Measurements from ENCODE around the gene BBLN.
A peak's percentile ranks its signal among the peaks of the same experiment; 100 is the strongest.
"Not testable (repeated sequence)": the region's sequence is repeated elsewhere in the genome, so short reads cannot be mapped to it uniquely, and the experiment has no call there.

BBLN gene

DNA sequence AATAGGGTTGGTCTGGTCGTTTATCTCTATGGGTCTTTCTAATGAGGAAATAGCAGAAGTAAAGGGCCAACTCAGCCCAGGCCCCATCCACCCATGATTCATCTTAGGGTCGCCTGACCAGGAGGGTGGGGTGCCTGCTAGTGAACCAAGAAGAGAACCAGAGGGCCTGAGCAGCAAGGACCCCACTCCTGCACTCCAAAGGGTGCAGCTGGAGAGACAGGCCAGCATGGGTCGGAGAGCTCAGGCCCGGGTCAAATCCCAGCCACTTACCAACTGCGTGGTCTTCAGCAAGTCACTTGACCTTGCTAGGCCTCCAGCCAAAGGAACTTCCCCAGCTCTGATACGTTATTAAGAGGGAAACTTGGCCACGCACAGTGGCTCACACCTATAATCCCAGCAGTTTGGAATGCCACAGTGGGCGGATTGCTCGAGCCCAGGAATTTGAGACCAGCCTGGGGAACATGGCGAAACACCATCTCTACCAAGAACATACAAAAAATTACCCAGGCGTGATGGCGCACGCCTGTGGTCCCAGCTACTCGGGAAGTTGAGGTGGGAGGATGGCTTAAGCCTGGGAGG lies 4.3 kb downstream of the BBLN start:
- DNase-seq = no peak

DNA sequence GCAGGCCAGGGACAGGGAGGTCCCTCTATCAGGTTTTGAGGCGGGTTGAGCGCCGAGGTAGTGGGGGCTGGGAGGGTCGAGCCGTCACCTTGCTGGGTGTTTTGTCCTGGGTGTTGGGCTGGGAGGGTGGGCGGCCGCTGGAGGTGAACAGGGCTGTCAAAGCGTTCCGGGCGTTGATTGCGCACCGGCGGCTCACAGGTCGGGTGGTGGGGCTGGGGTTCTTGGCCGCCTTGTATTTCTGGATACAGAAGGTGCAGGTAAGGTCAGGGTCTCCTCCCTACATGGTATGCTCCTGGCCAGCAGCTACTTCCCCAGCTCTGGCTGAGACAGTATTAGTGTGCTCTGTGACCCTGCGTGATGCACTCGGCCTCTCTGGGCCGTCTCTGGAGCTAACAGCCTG lies 6.1 kb downstream of the BBLN start:
- DNase-seq = no peak

DNA sequence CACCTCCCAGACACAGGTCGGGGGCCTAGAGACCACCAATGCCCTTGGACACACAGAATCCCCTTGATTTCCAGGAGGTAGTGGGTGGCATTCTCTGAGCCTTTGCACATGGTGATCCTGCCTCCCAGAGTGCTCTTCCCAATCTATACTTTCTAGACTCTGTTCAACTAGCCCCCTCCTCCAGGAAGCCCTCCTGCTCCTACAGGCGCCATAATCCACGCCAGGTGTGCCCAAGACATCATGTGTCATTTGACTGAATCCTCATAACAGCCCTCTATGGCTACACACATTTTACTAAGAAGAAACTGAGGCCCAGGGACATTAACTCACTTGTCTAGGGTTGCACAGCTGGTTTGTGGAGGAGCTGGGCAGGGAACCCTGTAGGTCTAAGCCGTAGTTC lies 7.1 kb downstream of the BBLN start:
- no peak for DNase-seq

DNA sequence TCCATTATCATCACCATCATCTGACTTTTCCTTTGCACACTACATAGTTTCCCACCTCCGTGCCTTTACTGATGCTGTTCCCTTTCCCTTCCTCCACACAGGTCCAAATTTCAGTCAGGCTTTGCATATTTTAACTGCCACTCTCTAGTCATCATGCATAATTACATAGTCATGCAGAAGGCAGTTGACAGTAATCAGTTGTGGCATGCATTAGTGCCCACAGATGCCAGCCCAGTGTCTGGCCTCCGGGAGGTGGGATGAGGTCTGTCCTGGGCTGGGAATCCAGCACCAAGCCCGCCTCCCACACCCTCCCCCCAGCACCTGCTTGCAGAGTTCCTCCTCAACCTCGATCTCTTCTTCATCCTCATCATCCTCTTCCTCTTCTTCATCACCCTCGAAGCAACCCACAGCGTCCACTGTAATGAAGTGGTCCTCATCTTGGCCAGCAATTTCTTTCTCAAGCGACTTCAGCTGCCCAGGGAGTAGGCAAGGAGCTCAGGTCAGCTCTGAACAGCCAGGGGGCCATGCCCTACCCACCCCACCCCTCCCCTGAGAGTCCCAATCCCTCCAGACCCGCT lies 8.8 kb downstream of the BBLN start:
- DNase-seq = no peak

DNA sequence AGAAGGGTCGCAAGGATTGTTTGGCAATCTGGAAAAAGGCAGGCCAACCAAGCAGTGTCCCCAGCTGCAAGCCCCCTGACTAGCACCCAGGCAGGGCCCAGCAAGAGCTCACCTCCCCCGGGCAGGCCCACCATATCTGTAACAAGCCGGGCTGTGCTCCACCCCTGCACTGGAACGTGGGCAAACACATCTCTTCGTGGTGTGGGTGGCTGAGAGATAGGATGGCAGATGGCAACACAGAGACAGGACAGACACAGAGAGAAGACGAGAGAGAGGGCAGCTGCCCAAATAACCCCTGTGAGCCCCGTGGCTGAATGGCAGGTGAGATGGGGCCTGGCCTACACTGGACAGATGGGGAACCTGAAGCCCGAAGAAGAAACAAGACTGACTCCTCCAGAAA lies 9.4 kb downstream of the BBLN start:
- no peak for DNase-seq

DNA sequence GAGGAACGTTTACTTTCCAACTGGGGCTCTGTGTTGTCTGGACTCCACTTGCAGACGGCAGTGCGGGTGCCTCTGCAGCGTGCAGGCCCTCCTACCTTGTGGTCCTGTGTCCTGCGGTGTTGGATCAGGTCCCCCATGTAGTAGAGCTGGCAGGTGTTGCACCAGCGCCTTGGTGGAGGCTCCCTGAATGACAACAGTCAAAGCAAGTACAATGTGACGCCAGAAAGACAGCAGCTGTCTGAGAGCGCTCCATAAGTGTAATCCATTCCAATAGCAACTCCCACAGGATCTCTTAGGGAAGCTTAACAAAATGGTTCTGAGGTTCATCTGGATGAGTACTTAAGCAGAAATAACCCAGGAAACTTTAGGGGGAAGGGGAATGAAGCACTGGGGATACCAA lies 9.9 kb downstream of the BBLN start:
- no peak for DNase-seq

DNA sequence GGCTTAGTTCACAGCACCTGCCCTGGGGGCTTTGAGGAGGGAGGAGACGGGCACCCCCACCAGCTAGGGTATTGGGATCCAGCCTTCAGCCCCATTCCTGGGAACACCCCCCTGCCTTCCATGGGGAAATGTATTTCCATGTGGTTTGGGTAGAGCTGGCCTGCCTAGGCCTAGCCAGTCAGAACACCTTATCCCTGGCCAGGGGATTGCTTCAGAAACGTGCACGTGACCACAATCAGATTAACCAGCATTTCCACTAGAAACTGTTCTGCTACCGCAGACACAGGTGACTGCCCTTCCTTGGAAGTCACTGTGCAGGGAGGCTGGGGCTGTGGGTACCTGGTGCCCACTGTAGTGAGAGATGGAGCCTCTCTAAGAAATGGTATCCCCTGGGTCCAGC lies 14.0 kb downstream of the BBLN start:
- DNase-seq = no peak

DNA sequence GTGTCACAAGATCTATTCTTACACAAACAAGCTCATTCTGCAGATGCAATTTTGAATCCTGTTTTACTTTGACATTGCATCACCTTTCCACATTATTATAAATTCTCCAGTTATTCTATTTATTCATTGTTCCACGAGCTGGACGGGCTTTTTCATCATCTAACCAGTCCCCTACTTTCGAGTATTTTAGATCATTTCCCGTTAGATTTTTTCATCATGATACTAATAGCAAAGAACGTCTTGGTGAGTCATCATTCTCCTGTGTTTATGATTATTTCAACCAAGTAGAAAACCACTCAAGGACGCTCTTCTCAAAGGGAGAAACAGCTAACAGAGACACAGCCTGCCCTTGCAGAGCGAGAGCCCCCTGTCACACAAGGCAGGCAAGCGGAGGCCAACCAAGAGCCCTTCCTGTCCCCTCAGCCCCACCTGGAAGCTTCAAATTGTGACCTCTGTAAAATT lies 15.1 kb downstream of the BBLN start:
- DNase-seq = no peak

DNA sequence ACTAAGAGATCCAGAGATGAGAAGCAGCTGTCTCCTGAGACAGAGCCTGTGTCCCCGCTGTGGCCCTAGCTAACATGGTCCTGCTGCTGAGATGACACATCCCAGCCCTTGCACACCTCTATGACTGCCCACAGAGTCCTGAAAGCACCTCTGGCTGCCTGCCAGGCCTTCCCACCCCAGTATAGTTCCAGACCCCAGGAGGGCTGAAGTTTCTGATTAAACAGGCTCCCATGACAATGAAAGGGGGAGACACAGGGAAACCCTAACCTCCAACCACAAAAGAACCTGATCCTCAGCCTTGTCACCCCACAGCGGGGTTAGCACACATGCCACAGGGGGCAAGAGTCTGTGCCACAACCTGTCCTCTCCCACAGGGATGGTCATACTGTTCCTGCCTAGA lies 15.7 kb downstream of the BBLN start:
- DNase-seq = no peak

DNA sequence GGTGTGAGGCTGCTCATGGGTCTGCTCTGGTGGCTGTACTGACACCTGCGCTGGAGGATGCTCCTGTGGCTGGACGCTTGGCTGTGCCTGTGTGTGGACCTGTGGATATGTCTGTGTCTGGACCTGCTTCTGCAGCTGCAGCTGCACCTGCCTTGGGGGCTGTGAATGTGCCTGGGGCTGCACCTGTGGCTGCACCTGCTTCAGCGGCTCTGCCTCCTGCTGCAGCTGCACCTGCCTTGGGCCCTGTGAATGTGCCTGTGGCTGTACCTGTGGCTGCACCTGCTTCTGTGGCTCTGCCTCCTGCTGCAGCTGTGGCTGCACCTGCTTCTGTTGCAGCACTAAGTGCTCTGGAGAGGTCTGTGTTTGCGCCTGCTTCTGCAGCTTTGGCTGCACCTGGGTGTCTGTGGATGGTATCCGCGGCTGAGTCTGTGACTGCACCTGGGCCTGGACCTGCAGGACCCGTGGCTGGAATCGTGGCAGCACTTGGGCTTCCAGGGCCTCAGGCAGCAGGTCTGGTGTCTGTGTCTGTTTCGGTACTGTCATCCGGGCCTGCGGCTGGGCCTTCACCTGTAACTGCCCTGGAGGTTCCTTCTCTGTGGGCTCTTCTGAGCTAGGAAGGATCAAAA lies 18.9 kb downstream of the BBLN start:
- DNase-seq = no peak

DNA sequence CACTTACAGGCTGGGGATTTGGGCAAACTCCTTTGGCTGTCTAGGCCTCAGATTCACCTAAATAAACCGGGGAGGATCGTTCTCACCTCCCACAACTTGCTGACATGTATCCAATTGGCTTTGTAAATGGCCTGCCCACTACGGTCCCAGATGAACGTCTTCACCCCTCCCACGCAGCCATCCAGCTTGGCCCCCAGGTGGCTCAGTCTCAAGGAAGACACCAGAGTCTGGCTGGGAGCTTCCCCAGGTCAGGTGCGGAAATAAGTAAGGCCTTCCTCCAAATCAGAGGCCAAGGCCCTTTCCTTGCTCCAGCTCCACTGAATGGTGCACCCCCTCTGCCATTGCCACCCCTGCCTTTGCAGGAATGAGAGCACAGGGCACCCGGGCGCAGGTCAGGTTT lies 19.9 kb downstream of the BBLN start:
- no peak for DNase-seq

DNA sequence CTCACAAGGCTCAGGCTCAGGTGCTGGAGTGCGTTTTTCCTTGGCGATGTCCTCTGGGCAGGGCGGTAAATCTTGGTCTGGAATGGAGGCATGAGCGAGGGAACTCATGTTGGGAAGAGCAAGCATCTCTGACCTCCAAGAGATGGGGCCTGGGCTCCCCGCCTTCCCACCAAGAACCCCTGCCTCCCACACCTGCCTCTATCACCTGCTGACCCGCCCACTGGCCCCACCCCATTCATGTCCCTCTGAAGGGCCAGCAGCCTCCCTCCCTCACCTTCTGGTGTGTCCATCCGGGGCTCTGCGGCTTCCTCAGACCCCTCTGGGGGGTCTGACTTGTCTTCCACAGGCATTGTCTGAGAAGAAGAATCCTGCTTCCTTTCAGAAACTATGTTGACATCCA lies 20.4 kb downstream of the BBLN start:
- no peak for DNase-seq

DNA sequence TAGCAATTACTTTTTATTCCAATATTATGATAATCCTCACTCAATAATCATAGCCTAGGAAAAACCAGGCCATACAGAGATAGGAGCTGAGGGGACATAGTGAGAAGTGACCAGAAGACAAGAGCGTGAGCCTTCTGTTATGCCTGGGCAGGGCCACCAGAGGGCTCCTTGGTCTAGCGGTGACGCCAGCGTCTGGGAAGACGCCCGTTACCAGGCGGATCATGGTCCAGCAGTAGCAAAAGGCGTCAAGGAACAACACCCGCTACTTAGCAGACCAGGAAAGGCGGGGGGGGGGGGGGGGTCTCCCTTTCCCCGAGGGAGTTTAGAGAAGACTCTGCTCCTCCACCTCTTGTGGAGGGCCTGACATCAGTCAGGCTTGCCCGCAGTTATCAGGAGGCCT lies 21.4 kb downstream of the BBLN start:
- not testable (repeated sequence) for DNase-seq

DNA sequence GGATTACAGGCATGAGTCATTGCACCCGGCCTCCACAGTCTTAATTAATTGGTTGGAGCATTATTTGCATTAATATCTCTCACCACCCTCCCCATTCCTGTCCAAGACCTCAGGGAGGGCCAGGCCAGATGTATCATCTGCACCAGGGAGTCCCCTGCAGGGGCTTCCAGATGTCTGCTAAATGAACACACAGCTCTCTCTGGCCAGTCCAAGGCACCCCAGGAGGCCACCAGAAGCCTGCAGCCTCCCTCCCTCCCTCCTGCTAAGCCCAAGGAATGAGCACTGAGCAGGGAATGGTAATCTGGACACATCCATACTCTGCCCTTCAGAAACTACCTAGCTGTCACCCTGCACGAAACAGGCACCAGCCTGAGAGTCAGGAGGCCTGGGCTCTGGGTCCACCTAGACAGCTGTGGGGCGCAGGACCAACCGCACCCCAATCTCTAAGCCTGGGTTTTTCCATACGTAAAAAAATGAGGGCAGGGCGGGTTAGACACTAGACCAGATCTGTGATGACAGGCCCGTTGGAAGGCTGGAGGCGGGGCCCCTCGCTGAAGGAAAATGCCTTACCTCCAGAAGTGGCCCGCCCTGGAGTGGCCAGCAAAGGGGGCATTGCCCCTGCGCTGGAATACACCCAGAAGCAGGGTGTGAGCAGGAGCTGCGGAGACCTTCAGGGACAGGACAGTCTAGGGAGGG lies 23.0 kb downstream of the BBLN start:
- DNase-seq = no peak

DNA sequence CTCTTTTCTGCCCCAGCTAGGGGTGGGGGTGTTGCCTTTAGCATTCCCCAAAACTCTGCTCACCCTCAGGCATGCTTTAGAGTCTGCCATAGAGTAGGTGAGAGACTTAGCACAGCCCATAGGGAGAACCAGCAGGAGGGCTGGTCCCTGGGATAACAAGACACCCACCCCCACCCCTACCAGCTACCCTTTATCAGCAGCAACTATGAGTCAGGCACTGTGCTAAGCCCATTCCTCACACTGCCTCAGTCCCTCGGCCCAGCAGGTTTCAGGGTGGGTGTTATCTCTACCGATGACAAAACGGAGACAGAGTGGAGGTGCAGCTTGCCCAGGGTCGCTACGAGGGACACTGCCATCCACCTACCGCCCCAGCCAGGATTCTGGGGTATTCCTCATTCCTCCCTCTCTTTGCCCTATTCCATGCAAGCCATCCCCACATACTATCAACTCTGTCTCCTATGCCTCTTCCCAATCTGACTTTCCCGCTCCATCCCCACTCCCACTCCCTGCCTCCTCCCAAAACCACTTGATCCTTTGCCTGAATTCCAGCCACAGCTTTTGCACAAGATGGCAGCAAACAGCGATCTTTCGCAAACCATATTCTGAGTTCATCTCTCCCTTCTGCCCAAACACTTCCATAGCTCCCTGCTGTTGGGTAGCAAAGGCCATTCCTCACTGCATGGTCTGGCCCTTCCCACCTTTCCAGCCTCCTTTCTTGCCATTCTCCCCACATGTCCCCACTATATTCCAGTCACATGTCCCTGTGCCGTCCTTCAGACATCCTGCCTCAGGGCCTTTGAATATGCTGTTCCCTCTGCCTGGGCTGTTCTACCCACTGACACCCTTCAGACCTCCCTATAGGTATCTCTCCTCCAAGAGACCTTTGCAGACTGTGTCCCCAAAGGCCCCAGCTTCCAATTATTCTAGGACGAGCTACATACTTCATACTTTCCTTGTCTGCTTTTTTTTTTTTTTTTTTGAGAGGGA lies 26.2 kb downstream of the BBLN start:
- no peak for DNase-seq

DNA sequence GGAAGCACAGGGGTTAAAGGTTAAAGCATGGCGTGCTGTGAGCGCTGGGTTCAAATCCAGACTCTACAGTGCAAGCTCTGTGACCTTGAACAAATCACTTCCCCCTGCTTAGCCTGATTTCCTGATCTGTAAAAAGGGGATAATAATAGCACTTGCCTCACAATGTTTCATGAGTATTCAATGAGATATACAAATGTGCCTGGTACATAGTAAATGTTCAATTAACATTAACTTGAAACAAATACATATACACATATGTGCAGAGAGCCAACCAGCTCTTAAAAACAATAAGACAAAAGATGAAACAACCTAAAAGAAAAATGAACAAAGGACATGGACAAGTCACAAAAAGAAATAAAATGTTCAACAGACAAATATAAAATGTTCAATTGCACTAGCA lies 27.3 kb downstream of the BBLN start:
- DNase-seq = no peak

DNA sequence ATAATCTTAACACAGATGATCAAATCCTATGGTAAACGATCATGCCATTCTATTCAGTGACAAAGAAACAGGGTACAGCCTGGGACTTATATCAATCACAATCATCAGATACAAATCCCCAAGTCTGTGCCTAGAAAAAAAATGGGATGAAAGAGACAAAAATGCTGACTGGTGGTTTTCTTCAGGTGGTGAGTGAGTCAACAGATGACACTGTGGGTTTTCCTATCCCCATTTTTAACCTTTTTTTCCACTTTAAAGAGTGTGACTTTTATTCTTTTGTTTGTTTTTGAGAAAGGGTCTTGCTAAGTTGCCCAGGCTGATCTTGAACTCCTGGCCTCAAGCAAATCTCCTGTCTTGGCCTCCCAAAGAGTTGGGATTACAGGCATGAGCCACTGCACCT lies 28.1 kb downstream of the BBLN start:
- no peak for DNase-seq

DNA sequence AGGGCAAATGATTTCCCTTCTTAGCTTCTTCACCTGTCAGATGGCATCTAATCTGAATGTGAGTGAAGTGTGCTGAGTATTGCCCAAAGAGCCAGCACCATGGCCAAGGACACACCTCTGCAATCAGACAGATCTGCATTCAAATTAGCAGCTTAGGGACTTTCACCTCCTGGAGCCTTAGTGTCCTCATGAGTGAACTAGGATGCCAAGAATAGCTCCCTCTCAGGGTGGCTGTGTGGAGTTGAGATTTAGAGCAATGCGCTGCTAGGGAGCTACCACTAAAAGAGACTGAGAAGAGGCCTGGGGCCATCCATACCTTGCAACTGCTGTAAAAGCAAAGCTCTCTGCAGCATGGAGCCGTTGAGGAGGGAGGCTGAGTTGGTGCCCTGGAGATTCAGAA lies 29.9 kb downstream of the BBLN start:
- no peak for DNase-seq

DNA sequence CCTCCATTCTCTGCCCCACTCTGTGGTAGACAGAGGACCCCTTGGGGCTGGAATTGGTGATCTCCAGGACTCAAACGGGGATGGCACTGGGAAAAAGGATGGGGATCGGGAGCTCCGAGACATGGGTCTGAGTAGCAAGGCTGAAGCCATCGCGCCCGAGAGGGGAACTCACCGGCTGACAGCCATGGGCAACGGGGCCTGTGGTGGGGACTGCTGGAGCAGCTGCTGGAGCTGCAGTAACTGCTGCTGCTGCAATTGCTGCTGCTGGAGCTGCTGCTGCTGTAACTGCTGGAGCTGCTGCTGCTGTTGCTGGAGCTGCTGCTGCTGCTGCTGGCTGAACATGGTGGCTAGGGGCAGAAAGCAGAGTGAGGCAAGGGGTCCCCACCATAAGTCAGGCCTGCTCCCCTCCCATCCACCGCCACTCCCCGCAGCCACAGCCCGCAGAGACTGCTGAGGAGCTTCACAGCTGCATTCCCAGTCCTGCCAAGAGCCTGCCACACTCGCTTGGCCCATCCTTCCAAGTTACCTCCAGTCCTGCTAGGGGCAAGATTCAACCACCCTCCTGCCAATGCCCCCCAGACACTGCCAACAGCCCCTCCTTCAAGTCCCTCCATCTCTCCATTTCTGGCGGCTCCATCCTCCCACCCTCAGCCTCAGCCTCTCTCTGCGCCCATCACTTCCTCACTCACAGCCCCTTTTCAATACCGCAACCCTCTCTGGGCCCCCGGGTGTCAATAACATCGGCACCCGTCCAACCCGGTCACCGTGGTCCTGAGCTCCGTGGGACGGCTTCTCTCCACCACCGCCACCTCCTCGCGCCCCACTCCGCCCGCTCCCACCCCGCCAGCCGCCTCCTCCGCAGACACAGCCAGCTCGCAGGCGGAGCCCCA lies 30.7 kb downstream of the BBLN start:
- no peak for DNase-seq

DNA sequence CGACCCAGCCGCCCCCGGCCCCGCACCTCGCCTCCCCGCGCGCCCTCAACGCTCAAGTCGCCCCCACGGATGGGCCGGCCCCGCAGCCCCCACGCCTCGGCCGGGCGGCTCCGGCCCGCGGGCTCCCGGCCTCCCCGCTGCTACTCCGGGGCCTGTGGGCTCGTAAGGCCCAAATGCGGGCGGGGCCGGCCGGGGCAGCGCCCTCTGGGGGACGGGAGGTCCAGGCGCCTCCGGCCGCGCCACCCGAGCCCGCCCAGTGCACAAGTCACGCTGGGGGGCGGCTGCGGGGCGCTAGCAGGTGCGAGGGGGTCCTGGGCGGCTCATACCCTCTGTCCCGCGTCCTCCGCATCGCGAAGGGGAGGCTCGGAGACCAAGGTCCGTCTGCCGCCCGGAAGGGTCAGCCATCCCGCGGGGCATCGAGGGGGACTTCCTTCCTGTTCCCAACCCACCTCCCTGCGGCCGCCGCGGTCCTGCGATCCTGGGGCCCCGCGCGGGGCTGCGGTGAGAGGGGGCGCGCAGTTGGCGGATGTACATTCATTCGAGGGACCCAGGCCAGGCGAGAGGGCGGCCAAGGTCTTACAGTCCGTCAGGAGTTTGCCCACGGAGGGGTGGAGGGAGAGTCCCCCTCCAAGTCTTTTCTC lies 31.5 kb downstream of the BBLN start, which contains the start of gene CIZ1:
Gene CIZ1, minus strand, starts transcription at position 167 of the 641 bp plus-strand sequence. CDS start 715 bp downstream, outside the sequence.
- peak; percentile 89 for DNase-seq
